Activated CD8-positive, alpha-beta memory T cell treated with anti-CD3 and anti-CD28 coated beads, Interleukin-2, amount 50 U/mL, for 24 hours (primary cell): ENCODE measurements around the gene FGF11.

Source experiments
- DNase-seq: peaks from one replicate; pipeline ENCODE4 v3.0.0-alpha.2; 2020; ENCODE audit errors: extremely low read depth

FGF11 gene

GRCh38 chr17:7408252-7408727 lies 31.0 kb upstream of the FGF11 start:
- no peak for DNase-seq

- no peak for DNase-seq
Measured at GRCh38 chr17:7408863-7409262, 30.4 kb upstream of the FGF11 start.

GRCh38 chr17:7409716-7410115 lies 29.6 kb upstream of the FGF11 start:
- DNase-seq, result no peak

- DNase-seq, result no peak
Measured at GRCh38 chr17:7410634-7411426, 28.5 kb upstream of the FGF11 start.

- DNase-seq, result no peak
Measured at GRCh38 chr17:7411427-7411750, 27.9 kb upstream of the FGF11 start.

- DNase-seq, result no peak
Measured at GRCh38 chr17:7413346-7413985, 25.8 kb upstream of the FGF11 start.

- DNase-seq, result no peak
Measured at GRCh38 chr17:7414837-7415236, 24.5 kb upstream of the FGF11 start.

- DNase-seq, result no peak
Measured at GRCh38 chr17:7415784-7416183, 23.5 kb upstream of the FGF11 start.

GRCh38 chr17:7416323-7416722 lies 23.0 kb upstream of the FGF11 start:
- no peak for DNase-seq

- DNase-seq, result no peak
Measured at GRCh38 chr17:7417056-7417655, 22.2 kb upstream of the FGF11 start.

- no peak for DNase-seq
Measured at GRCh38 chr17:7418472-7419152, 20.7 kb upstream of the FGF11 start.

GRCh38 chr17:7419819-7420610 lies 19.3 kb upstream of the FGF11 start, which contains the start of gene SPEM1:
Gene SPEM1, plus strand, starts transcription at chr17:7420324. Its CDS starts 61 bp downstream, at chr17:7420385.
- no peak for DNase-seq

GRCh38 chr17:7421186-7421585 lies 18.1 kb upstream of the FGF11 start:
- DNase-seq, result no peak

- DNase-seq, result no peak
Measured at GRCh38 chr17:7423679-7424078, 15.6 kb upstream of the FGF11 start.

- no peak for DNase-seq
Measured at GRCh38 chr17:7425316-7425715, 14.0 kb upstream of the FGF11 start, which contains the start of gene SPEM2. Gene SPEM2, plus strand, starts transcription at chr17:7425616. Its CDS starts 73 bp downstream, at chr17:7425689.

- DNase-seq, result no peak
Measured at GRCh38 chr17:7425756-7426155, 13.6 kb upstream of the FGF11 start.

- DNase-seq, result no peak
Measured at GRCh38 chr17:7426203-7426863, 13.0 kb upstream of the FGF11 start.

- no peak for DNase-seq
Measured at GRCh38 chr17:7426896-7427489, 12.3 kb upstream of the FGF11 start.

GRCh38 chr17:7427549-7427948 lies 11.8 kb upstream of the FGF11 start:
- no peak for DNase-seq

- no peak for DNase-seq
Measured at GRCh38 chr17:7428557-7428956, 10.8 kb upstream of the FGF11 start, which contains the start of gene SPEM3. Gene SPEM3, plus strand, starts transcription at chr17:7428857. Its CDS starts 46 bp downstream, at chr17:7428903.
